Karpas-422 (cell line): ENCODE results near the gene ATRAID. TPM values are rescaled to one million over a fixed set of nuclear protein-coding genes. Genes with fewer than 3 reads are reported as not detected.

Experiments used
- DNase-seq: peaks from one replicate; pipeline ENCODE4 v3.0.0-alpha.2; 2015
- H2AFZ ChIP-seq: fragments of 200-600 bp; sonication (generic); 2 replicates; pipeline ENCODE4 v1.6.1; 2014; ENCODE audit warnings: antibody characterized with exemption, low read length, mixed read lengths
- H3K27ac ChIP-seq: fragments of 200-600 bp; sonication (generic); 2 replicates; pipeline ENCODE4 v1.5.1; 2014; ENCODE audit warnings: mild to moderate bottlenecking, low read length, moderate library complexity
- H3K27me3 ChIP-seq: fragments of 200-600 bp; sonication (generic); 2 replicates; pipeline ENCODE4 v1.6.1; 2014; ENCODE audit warnings: low read length, mixed read lengths
- H3K36me3 ChIP-seq: fragments of 200-600 bp; sonication (generic); 2 replicates; pipeline ENCODE4 v1.6.1; 2014; ENCODE audit warnings: low read length, mixed read lengths; ENCODE audit not compliant: insufficient read depth
- H3K4me1 ChIP-seq: fragments of 200-600 bp; sonication (generic); 2 replicates; pipeline ENCODE4 v1.6.1; 2014; ENCODE audit warnings: mild to moderate bottlenecking, low read length, mixed read lengths
- H3K4me2 ChIP-seq: fragments of 200-600 bp; sonication (generic); 2 replicates; pipeline ENCODE4 v1.6.1; 2014; ENCODE audit warnings: low read length, low read depth, mild to moderate bottlenecking; ENCODE audit not compliant: poor library complexity, severe bottlenecking
- H3K4me3 ChIP-seq: fragments of 200-600 bp; sonication (generic); 2 replicates; pipeline ENCODE4 v1.5.1; 2014; ENCODE audit warnings: mild to moderate bottlenecking, antibody characterized with exemption, low read length, mixed read lengths
- H3K79me2 ChIP-seq: fragments of 200-600 bp; sonication (generic); 2 replicates; pipeline ENCODE4 v1.6.1; 2014; ENCODE audit warnings: mild to moderate bottlenecking, low read length, mixed read lengths
- H3K9ac ChIP-seq: fragments of 200-600 bp; sonication (generic); 2 replicates; pipeline ENCODE4 v1.6.0; 2014; ENCODE audit warnings: low read length
- H3K9me2 ChIP-seq: fragments of 200-600 bp; sonication (generic), shearing (Covaris generic); replicated peaks from 2 replicates; pipeline ENCODE4 v1.6.0; 2014; ENCODE audit warnings: mild to moderate bottlenecking, low read length, moderate library complexity; ENCODE audit not compliant: insufficient read depth
- H3K9me3 ChIP-seq: fragments of 300-700, 200-600 bp; sonication (generic); 2 replicates; pipeline ENCODE4 v1.6.1; 2014; ENCODE audit warnings: low read length, mixed read lengths
- H4K20me1 ChIP-seq: fragments of 200-600 bp; sonication (generic); 2 replicates; pipeline ENCODE4 v1.6.1; 2014; ENCODE audit warnings: mild to moderate bottlenecking, antibody characterized with exemption, low read length, low read depth; ENCODE audit not compliant: insufficient read depth
- total RNA-seq: library from RNA; depleted of rRNA; stranded (reverse); fragments of >200 nt; shearing (Covaris generic); gene quantifications from 2 replicates; pipeline ENCODE4 v1.2.3, GENCODE V29; 2014; ENCODE audit warnings: low replicate concordance

Gene ATRAID
- total RNA-seq, 1 experiment from 2014 or later: 167 TPM

DNA sequence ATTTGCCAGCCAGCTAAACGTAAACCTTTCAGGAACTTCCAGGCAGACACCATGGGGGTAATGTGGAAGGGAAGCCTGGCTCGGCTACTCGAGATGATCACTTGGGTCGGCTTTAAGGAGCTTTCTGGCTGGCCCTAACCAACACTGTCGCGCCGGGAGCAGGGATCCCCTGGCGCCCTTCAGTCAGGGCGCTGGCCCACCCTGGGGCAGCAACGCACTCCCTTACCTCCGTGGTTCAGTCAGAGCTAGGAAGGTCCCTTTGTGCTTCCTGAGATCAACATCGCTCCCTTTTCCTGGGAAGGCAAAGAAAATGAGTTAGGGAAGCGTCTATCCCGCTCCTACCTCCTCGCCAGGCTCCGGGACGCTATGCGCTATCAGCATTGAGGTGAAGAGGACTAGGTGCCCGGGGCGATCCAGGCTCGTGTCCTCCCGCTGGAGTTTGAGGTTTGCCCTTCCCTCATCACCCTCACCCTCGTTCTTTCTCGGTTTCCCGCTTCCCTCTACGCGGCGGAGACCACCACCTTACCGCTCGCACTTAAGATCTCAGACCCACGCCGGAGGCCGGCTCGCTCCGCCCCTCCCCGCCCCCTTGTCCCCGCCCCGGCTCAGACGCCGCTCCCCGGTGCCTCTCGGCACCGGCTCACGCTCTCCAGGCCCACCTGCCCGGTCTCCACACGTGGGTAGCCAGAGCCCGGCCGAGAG lies 449 bp upstream of the ATRAID start:
- Histone ChIP-seq H3K9ac (peak overlapping the region; percentile 91), H3K27ac (peak overlapping the region; percentile 46), H3K79me2 (peaks cover 33% of the 10 kb centered on the region), H4K20me1 (no peaks in the 10 kb centered on the region), H2AFZ (peak overlapping the region; percentile 36; the same call in 1 of the 2 replicates), H3K9me2 (no peaks in the 10 kb centered on the region), H3K4me1 (peaks cover 52% of the 10 kb centered on the region), H3K27me3 (no peaks in the 10 kb centered on the region), H3K4me3 (peak overlapping the region; percentile 89), H3K4me2 (peak overlapping the region; percentile 90), H3K36me3 (peaks cover 23% of the 10 kb centered on the region; the same call in 1 of the 2 replicates), H3K9me3 (no peaks in the 10 kb centered on the region)
- no peak for DNase-seq

DNA sequence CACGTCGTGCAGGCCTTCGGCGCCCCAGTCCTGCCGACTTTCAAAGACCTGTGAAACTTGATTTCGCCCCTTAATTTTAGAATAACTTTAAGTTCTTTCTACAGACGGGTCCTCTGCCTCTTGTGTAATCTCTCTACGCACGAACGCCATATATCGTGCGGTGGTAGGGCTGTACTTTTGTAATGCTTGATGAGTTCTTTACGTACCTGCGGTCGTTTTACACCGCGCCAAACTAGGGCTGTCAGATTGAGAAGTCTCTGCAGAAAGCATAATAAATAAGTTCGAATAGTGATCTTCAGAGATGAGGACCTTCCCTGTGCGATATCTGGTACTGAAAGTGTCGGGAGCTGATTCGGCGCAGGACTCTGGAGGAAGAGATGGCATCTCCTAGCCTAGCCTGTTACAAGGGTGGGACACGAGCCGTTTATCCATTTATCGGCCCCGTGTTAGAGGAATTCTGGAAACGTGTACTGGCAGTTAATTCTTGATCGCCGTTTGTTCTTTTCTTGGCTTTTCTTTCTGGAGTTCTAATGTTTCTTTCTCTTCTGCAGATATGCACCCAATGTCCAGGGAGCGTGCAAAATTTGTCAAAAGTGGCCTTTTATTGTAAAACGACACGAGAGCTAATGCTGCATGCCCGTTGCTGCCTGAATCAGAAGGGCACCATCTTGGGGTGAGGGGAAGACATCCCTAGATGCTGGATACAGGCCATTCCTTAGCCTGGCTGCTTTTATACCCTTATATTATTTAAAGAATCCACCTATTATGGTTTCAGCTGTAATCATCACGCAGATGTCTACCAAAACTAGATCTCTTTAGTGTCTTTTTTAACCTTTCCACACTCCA lies 1.0 kb downstream of the ATRAID start:
- no peaks in the 10 kb centered on the region for H4K20me1 ChIP-seq
- DNase-seq: peak; percentile 75
- H3K27ac ChIP-seq: peak overlapping the region; percentile 86
- peak overlapping the region; percentile 89 for H3K4me3 ChIP-seq
- no peaks in the 10 kb centered on the region for H3K9me3 ChIP-seq
- H3K9ac ChIP-seq: peak overlapping the region; percentile 91
- peaks cover 39% of the 10 kb centered on the region for H3K79me2 ChIP-seq
- peaks cover 60% of the 10 kb centered on the region for H3K4me1 ChIP-seq
- no peaks in the 10 kb centered on the region for H3K9me2 ChIP-seq
- H3K36me3 ChIP-seq: peaks cover 21% of the 10 kb centered on the region; the same call in 1 of the 2 replicates
- H3K4me2 ChIP-seq: peak overlapping the region; percentile 90
- H2AFZ ChIP-seq: no peak overlapping the region; the same call in 1 of the 2 replicates
- no peaks in the 10 kb centered on the region for H3K27me3 ChIP-seq

DNA sequence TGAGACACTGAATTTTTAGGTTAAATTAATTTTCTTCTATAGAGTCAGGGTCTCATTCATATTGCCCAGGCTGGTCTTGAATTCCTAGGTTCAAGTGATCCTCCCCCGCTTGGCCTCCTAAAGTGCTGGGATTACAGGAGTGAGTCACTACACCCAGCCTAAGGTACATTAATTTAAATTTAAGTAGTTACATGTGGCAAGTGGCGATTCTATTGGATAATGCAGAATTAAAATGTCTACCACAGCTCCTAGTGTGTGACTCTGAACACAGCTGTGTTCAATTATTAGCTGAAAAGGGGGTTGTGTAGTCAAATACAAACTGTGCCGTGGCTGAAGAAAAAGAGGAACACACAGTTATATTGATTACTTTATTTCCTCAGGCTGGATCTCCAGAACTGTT lies 3.1 kb downstream of the ATRAID start:
- peak overlapping the region; percentile 86 for H3K27ac ChIP-seq
- H3K9ac ChIP-seq: no peak overlapping the region
- H2AFZ ChIP-seq: no peak overlapping the region
- H3K36me3 ChIP-seq: peaks cover 25% of the 10 kb centered on the region; the same call in 1 of the 2 replicates
- H3K27me3 ChIP-seq: no peaks in the 10 kb centered on the region
- no peaks in the 10 kb centered on the region for H3K9me2 ChIP-seq
- H4K20me1 ChIP-seq: peaks cover 5% of the 10 kb centered on the region; the same call in 1 of the 2 replicates
- no peaks in the 10 kb centered on the region for H3K9me3 ChIP-seq
- peak overlapping the region; percentile 4 for H3K4me2 ChIP-seq
- DNase-seq: no peak
- no peak overlapping the region for H3K4me3 ChIP-seq
- peaks cover 63% of the 10 kb centered on the region for H3K4me1 ChIP-seq
- peaks cover 47% of the 10 kb centered on the region for H3K79me2 ChIP-seq

DNA sequence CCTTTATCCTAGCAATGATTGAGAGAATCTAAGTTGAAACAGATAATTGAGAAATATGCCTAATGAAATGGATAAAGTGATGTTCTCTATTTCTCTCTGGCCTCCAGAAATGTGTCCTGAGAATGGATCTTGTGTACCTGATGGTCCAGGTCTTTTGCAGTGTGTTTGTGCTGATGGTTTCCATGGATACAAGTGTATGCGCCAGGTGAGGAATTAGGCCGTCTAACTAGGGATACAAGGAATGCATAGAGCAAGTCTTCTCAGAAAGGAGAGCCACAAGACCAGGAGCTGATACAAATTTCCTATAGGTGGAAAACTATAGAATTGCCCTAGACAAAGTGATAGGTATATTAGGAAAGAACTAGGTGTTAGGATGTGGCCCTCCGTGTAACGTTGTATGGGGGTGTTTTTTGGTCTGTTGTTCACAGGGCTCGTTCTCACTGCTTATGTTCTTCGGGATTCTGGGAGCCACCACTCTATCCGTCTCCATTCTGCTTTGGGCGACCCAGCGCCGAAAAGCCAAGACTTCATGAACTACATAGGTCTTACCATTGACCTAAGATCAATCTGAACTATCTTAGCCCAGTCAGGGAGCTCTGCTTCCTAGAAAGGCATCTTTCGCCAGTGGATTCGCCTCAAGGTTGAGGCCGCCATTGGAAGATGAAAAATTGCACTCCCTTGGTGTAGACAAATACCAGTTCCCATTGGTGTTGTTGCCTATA lies 4.7 kb downstream of the ATRAID start:
- H3K27me3 ChIP-seq: no peaks in the 10 kb centered on the region
- H3K4me3 ChIP-seq: peak overlapping the region; percentile 75
- H4K20me1 ChIP-seq: peaks cover 9% of the 10 kb centered on the region; the same call in 1 of the 2 replicates
- peaks cover 50% of the 10 kb centered on the region for H3K79me2 ChIP-seq
- DNase-seq: no peak
- H2AFZ ChIP-seq: no peak overlapping the region
- H3K36me3 ChIP-seq: peaks cover 37% of the 10 kb centered on the region
- no peaks in the 10 kb centered on the region for H3K9me3 ChIP-seq
- H3K9me2 ChIP-seq: no peaks in the 10 kb centered on the region
- H3K9ac ChIP-seq: peak overlapping the region; percentile 91
- peak overlapping the region; percentile 82 for H3K4me2 ChIP-seq
- peak overlapping the region; percentile 86; the same call in 1 of the 2 replicates for H3K27ac ChIP-seq
- peaks cover 51% of the 10 kb centered on the region for H3K4me1 ChIP-seq

DNA sequence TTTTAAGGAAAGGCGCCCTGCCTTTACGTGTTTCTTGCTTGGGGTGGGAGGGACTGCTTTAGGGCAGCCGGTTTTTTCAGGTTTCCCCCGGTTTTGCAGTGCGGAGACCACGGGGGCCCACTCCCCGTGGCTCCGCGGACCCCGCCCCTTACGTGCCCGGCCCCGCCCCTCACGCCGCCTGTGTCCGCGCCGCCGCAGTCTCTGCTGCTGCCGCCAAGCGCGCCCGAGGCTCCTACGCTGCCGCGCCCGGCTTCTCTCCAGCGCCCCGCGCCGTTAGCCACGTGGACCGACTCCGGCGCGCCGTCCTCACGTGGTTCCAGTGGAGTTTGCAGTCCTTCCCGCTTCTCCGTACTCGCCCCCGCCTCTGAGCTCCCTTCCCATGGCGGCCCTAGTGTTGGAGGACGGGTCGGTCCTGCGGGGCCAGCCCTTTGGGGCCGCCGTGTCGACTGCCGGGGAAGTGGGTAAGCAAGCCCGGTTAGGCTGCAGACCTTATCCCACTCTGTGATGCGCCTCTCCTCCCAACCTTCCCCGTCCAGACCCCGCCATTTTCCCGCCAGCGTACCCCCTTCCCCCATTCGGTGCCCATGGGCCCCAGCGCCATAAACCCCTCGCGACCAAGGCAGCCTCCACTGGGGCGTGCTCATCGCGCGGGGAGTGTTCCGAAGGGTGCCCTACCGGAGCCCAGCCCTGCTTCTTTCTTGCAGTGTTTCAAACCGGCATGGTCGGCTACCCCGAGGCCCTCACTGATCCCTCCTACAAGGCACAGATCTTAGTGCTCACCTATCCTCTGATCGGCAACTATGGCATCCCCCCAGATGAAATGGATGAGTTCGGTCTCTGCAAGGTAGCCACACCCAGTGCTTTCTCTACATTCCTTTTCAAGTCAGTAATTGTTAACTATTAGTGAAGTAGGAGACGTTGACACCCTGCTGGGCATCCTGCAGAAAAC lies 5.6 kb downstream of the ATRAID start, which contains the start of gene CAD:
Gene CAD, plus strand, starts transcription at position 197 of the 949 bp plus-strand sequence. Its CDS starts 183 bp downstream, at position 380.
- Histone ChIP-seq H3K4me2 (peak within 1 kb of the TSS; percentile 82), H3K27ac (peak within 1 kb of the TSS; percentile 86), H4K20me1 (peaks cover 9% of the 10 kb centered on the region; the same call in 1 of the 2 replicates), H3K9ac (peak within 1 kb of the TSS; percentile 91), H2AFZ (no peak within 1 kb of the TSS), H3K9me2 (no peaks in the 10 kb centered on the region), H3K4me1 (peaks cover 51% of the 10 kb centered on the region), H3K79me2 (peaks cover 52% of the 10 kb centered on the region), H3K36me3 (peaks cover 44% of the 10 kb centered on the region), H3K27me3 (no peaks in the 10 kb centered on the region), H3K9me3 (no peaks in the 10 kb centered on the region), H3K4me3 (peak within 1 kb of the TSS; percentile 75)
- DNase-seq: peak; percentile 96

DNA sequence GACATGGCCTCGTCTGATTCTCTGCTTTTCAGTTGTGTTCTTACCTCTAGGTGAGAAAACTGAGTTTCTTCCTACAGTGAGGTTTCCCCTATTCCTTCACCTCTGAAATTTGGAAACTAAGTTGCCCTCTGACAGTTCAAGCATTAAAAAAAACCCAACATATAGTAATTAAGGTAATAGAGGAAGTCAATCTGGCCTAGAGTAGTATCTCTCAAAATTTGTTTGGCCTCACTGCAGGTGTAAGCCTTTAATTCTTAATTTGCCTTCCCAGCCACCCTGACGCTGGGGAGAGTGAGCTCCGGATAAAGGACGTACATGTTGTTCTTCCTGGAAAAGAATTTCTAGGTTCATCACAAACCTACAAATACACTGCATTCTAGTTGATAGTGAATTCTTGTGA lies 6.8 kb downstream of the ATRAID start:
- H3K9me3 ChIP-seq: no peaks in the 10 kb centered on the region
- H3K79me2 ChIP-seq: peaks cover 41% of the 10 kb centered on the region
- H3K4me2 ChIP-seq: peak overlapping the region; percentile 82
- H3K27ac ChIP-seq: peak overlapping the region; percentile 83
- H3K9ac ChIP-seq: peak overlapping the region; percentile 91
- H2AFZ ChIP-seq: no peak overlapping the region
- no peaks in the 10 kb centered on the region for H3K27me3 ChIP-seq
- peaks cover 50% of the 10 kb centered on the region for H3K36me3 ChIP-seq
- peak overlapping the region; percentile 75 for H3K4me3 ChIP-seq
- peaks cover 9% of the 10 kb centered on the region; the same call in 1 of the 2 replicates for H4K20me1 ChIP-seq
- DNase-seq: peak; percentile 84
- no peaks in the 10 kb centered on the region for H3K9me2 ChIP-seq
- H3K4me1 ChIP-seq: peaks cover 45% of the 10 kb centered on the region

DNA sequence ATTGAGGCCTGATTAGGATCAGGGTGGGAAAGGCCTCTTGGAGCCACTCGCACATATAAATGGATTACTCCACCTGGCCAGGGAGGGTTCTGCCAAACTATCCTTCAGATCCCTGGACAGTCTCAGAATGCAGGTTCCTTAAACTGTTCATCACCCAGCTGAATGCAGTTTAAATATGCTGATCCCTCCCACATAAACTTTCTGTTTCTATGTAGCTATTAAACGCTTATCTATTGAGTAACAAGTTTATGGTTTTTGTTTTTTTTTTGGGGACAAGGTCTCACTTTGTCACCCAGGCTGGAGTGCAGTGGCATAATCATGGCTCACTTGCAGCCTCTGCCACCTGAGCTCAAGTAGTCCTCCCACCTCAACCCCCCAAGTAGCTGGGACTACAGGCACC lies 7.2 kb downstream of the ATRAID start:
- H4K20me1 ChIP-seq: peaks cover 9% of the 10 kb centered on the region; the same call in 1 of the 2 replicates
- peak overlapping the region; percentile 75 for H3K4me3 ChIP-seq
- H3K9me3 ChIP-seq: no peaks in the 10 kb centered on the region
- H3K27me3 ChIP-seq: no peaks in the 10 kb centered on the region
- no peak overlapping the region for H2AFZ ChIP-seq
- peak overlapping the region; percentile 82 for H3K4me2 ChIP-seq
- H3K79me2 ChIP-seq: peaks cover 39% of the 10 kb centered on the region
- H3K4me1 ChIP-seq: peaks cover 40% of the 10 kb centered on the region
- H3K9ac ChIP-seq: peak overlapping the region; percentile 91; the same call in 1 of the 2 replicates
- peaks cover 52% of the 10 kb centered on the region for H3K36me3 ChIP-seq
- H3K27ac ChIP-seq: peak overlapping the region; percentile 83
- H3K9me2 ChIP-seq: no peaks in the 10 kb centered on the region
- no peak for DNase-seq
